SU-DHL-6 (cell line): ENCODE measurements around the gene FUT6.
"Not testable (repeated sequence)": the region's sequence is repeated elsewhere in the genome, so short reads cannot be mapped to it uniquely, and the experiment has no call there.

Experiments used
- H2AFZ ChIP-seq: fragments of 200-600 bp; sonication (generic); 2 replicates; pipeline ENCODE4 v1.6.1; 2014; ENCODE audit warnings: low read depth, mild to moderate bottlenecking, moderate library complexity, mixed read lengths, antibody characterized with exemption, low read length; ENCODE audit not compliant: severe bottlenecking
- H3F3A ChIP-seq: fragments of 200-600 bp; shearing (Covaris generic); 2 replicates; pipeline ENCODE4 v1.6.0; 2016; ENCODE audit warnings: antibody characterized with exemption, mild to moderate bottlenecking; ENCODE audit not compliant: insufficient read depth
- H3K27ac ChIP-seq: fragments of 200-600 bp; sonication (generic); 2 replicates; pipeline ENCODE4 v1.5.1; 2016; ENCODE audit warnings: low read depth, mild to moderate bottlenecking, low read length, moderate library complexity, mixed read lengths
- H3K27me3 ChIP-seq: fragments of 200-600 bp; sonication (generic), shearing (Covaris generic); 2 replicates; pipeline ENCODE4 v1.6.0; 2014; ENCODE audit warnings: mild to moderate bottlenecking, low read length
- H3K36me3 ChIP-seq: fragments of 200-600 bp; sonication (generic); 2 replicates; pipeline ENCODE4 v1.6.1; 2014; ENCODE audit warnings: mild to moderate bottlenecking, low read length, mixed read lengths
- H3K4me2 ChIP-seq: fragments of 300-600, 200-600 bp; shearing (Covaris generic), sonication (generic); 2 replicates; pipeline ENCODE4 v1.6.0; 2014; ENCODE audit warnings: low read length, low read depth, mild to moderate bottlenecking; ENCODE audit not compliant: poor library complexity, severe bottlenecking
- H3K4me3 ChIP-seq: fragments of 200-600 bp; sonication (generic); 2 replicates; pipeline ENCODE4 v1.5.1; 2014; ENCODE audit warnings: antibody characterized with exemption, low read length, mild to moderate bottlenecking, mixed read lengths; ENCODE audit not compliant: insufficient read depth, poor library complexity, severe bottlenecking
- H3K79me2 ChIP-seq: fragments of 200-600 bp; sonication (generic); 2 replicates; pipeline ENCODE4 v1.6.1; 2014; ENCODE audit warnings: mild to moderate bottlenecking, low read length, moderate library complexity; ENCODE audit not compliant: insufficient read depth
- H3K9ac ChIP-seq: fragments of 200-600 bp; sonication (generic); 2 replicates; pipeline ENCODE4 v1.7.0; 2014; ENCODE audit warnings: mild to moderate bottlenecking, low read length
- H3K9me2 ChIP-seq: fragments of 200-600 bp; sonication (generic); replicated peaks from 2 replicates; pipeline ENCODE4 v1.6.1; 2014; ENCODE audit warnings: low read length; ENCODE audit not compliant: insufficient read depth
- H3K9me3 ChIP-seq: fragments of 200-600 bp; sonication (generic); 2 replicates; pipeline ENCODE4 v1.6.1; 2014; ENCODE audit warnings: low read length, mixed read lengths; ENCODE audit not compliant: insufficient read depth
- H4K20me1 ChIP-seq: fragments of 200-600 bp; sonication (generic); 2 replicates; pipeline ENCODE4 v1.6.1; 2014; ENCODE audit warnings: low read depth, mild to moderate bottlenecking, antibody characterized with exemption, low read length, moderate library complexity, mixed read lengths
- CTCF ChIP-seq: fragments of 200-600 bp; sonication (generic); IDR thresholded peaks from one replicate; pipeline ENCODE4 v1.5.1; 2017; ENCODE audit warnings: antibody characterized with exemption, mild to moderate bottlenecking, low read length, moderate library complexity; ENCODE audit not compliant: insufficient read depth, poor library complexity, severe bottlenecking
- EZH2phosphoT487 ChIP-seq: fragments of 200-600 bp; sonication (generic), shearing (Covaris generic); conservative IDR thresholded peaks from 2 replicates; pipeline ENCODE4 v1.6.1; 2018; ENCODE audit warnings: mild to moderate bottlenecking, antibody characterized with exemption, low read length, moderate library complexity, mixed read lengths

FUT6 gene

GRCh38 chr19:5844456-5845433, 5.2 kb upstream of the FUT6 start:
- Histone ChIP-seq H3K4me3 (no peak overlapping the region), H2AFZ (no peak overlapping the region), H3K36me3 (no peaks in the 10 kb centered on the region), H4K20me1 (no peaks in the 10 kb centered on the region), H3K9ac (no peak overlapping the region), H3K27me3 (no peaks in the 10 kb centered on the region), H3K27ac (no peak overlapping the region), H3K9me2 (no peaks in the 10 kb centered on the region), H3K9me3 (no peaks in the 10 kb centered on the region), H3K79me2 (no peaks in the 10 kb centered on the region), H3F3A (no peaks in the 10 kb centered on the region), H3K4me2 (no peak overlapping the region)
- no peak for TF ChIP-seq EZH2phosphoT487
- TF ChIP-seq CTCF: no peak

GRCh38 chr19:5843295-5843927, 3.9 kb upstream of the FUT6 start:
- H4K20me1 ChIP-seq: no peaks in the 10 kb centered on the region
- H3K9me2 ChIP-seq: no peaks in the 10 kb centered on the region
- H2AFZ ChIP-seq: no peak overlapping the region
- no peaks in the 10 kb centered on the region for H3K36me3 ChIP-seq
- no peaks in the 10 kb centered on the region for H3K27me3 ChIP-seq
- no peak overlapping the region for H3K4me2 ChIP-seq
- no peak overlapping the region for H3K9ac ChIP-seq
- H3K79me2 ChIP-seq: no peaks in the 10 kb centered on the region
- no peak overlapping the region for H3K4me3 ChIP-seq
- no peaks in the 10 kb centered on the region for H3K9me3 ChIP-seq
- no peaks in the 10 kb centered on the region for H3F3A ChIP-seq
- H3K27ac ChIP-seq: no peak overlapping the region
- no peak for TF ChIP-seq CTCF
- no peak for TF ChIP-seq EZH2phosphoT487

GRCh38 chr19:5841735-5842111, 2.2 kb upstream of the FUT6 start:
- H3K9me3 ChIP-seq, H3K27ac ChIP-seq, H3K4me2 ChIP-seq, H3F3A ChIP-seq, H3K36me3 ChIP-seq, H3K27me3 ChIP-seq, H4K20me1 ChIP-seq, H3K79me2 ChIP-seq, H3K9ac ChIP-seq, H2AFZ ChIP-seq, H3K4me3 ChIP-seq, H3K9me2 ChIP-seq: not testable (repeated sequence)
